ENCODE data around the gene LMNB1.

LMNB1 gene

DNA sequence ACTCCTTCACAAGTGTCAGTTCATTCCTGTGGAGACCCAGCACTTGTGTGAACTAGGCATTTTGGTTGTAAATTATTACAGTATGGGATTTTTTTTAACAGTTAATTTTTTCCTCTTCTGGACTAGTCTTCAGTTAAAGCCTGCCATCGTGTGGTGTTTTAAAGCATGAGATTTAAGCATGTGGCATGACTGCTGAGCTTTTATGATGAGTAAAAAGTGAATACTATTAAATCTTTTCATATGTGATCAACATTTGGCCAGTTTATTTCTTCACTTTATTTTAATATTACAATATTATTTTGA is 25.0 kb downstream of the LMNB1 start:
- WGBS, 2 donors (ENCODE audit: extremely low coverage in 2 of 2, insufficient read length in 2 of 2, insufficient replicate concordance in 1 of 2): no CpG with 5 or more reads among the region's 1 CpG
- H2AFZ ChIP-seq (ENCODE audit: low read length): no peak overlapping the region
- H2BK15ac ChIP-seq (ENCODE audit: low read length): no peak overlapping the region
- no peaks in the 10 kb centered on the region for H3K4me1 ChIP-seq (ENCODE audit: control insufficient read depth in 2 of 2, insufficient read depth in 1 of 2, low read depth in 1 of 2, low read length in 2 of 2)
- no peak overlapping the region for H4K8ac ChIP-seq (ENCODE audit: low read depth, low read length)
- H4K91ac ChIP-seq (ENCODE audit: low read depth, low read length, poor library complexity): no peak overlapping the region
- no peak overlapping the region for H2BK5ac ChIP-seq (ENCODE audit: low read length)
- no peak overlapping the region for H2BK12ac ChIP-seq (ENCODE audit: low read length)
- peaks cover 4% of the 10 kb centered on the region for H3K79me1 ChIP-seq (ENCODE audit: low read depth, low read length)
- peaks cover 0 to 6% of the 10 kb centered on the region in 2 donors for H3K9me3 ChIP-seq (replicated peaks in 1 of 2; ENCODE audit: control insufficient read depth in 2 of 2, insufficient read depth in 1 of 2, low read depth in 1 of 2, low read length in 2 of 2)
- no peak overlapping the region for H3K23ac ChIP-seq (ENCODE audit: low read depth, low read length, poor library complexity)
- H3K14ac ChIP-seq (ENCODE audit: low read length): no peak overlapping the region
- no peak overlapping the region for H3K9ac ChIP-seq (ENCODE audit: low read depth, low read length, poor library complexity)
- H3K27ac ChIP-seq (replicated peaks; ENCODE audit: low read length): no peak overlapping the region
- no peak for DNase-seq (ENCODE audit: low spot score)
- no peak overlapping the region for H3K4me3 ChIP-seq (ENCODE audit: low read length in 2 of 2)
- no peak overlapping the region for H2AK5ac ChIP-seq (ENCODE audit: low read depth, low read length)
- no peak overlapping the region for H2BK120ac ChIP-seq (ENCODE audit: low read depth, low read length)
- H3K36me3 ChIP-seq (replicated peaks in 1 of 2; ENCODE audit: control insufficient read depth in 2 of 2, insufficient read depth in 2 of 2, low read length in 2 of 2): peaks cover 8 to 85% of the 10 kb centered on the region in 2 donors
- no peaks in the 10 kb centered on the region for H3K27me3 ChIP-seq (ENCODE audit: control insufficient read depth in 3 of 3, insufficient read depth in 3 of 3, low read depth in 1 of 3, low read length in 3 of 3)
- H3K4me2 ChIP-seq (ENCODE audit: insufficient read depth, low read length, poor library complexity, severe bottlenecking): no peak overlapping the region
- no peak overlapping the region for H3K4ac ChIP-seq (ENCODE audit: low read length)
- H3K18ac ChIP-seq (ENCODE audit: low read length): no peak overlapping the region

DNA sequence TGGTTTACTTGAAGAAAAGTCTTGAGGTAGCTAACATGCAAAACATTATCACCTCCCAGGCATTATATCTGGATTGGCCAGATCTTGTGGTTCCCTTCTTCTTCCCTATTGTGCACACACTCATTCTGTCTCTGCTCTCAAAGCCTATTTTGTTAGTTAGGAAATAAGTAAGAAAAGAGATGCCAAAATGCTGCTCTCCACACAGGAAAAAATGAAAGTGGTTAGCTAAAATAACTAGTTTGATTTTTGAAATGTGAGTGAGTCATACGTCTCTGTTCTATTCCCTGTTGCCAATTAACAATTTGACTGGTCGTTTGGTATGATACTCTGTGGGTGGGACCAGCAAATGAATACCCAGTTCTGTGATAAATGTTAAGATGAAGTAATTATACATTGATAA is 28.1 kb downstream of the LMNB1 start:
- Histone ChIP-seq H2BK12ac (ENCODE audit: low read length) (no peak overlapping the region), H3K27ac (replicated peaks; ENCODE audit: low read length) (no peak overlapping the region), H3K4me2 (ENCODE audit: insufficient read depth, low read length, poor library complexity, severe bottlenecking) (no peak overlapping the region), H3K14ac (ENCODE audit: low read length) (no peak overlapping the region), H3K36me3 (replicated peaks in 1 of 2; ENCODE audit: control insufficient read depth in 2 of 2, insufficient read depth in 2 of 2, low read length in 2 of 2) (peaks cover 9 to 89% of the 10 kb centered on the region in 2 donors), H3K4me1 (ENCODE audit: control insufficient read depth in 2 of 2, insufficient read depth in 1 of 2, low read depth in 1 of 2, low read length in 2 of 2) (no peaks in the 10 kb centered on the region), H4K8ac (ENCODE audit: low read depth, low read length) (no peak overlapping the region), H4K91ac (ENCODE audit: low read depth, low read length, poor library complexity) (no peak overlapping the region), H3K27me3 (ENCODE audit: control insufficient read depth in 3 of 3, insufficient read depth in 3 of 3, low read depth in 1 of 3, low read length in 3 of 3) (no peaks in the 10 kb centered on the region), H2BK5ac (ENCODE audit: low read length) (no peak overlapping the region), H2BK120ac (ENCODE audit: low read depth, low read length) (no peak overlapping the region), H3K9ac (ENCODE audit: low read depth, low read length, poor library complexity) (no peak overlapping the region), H3K18ac (ENCODE audit: low read length) (no peak overlapping the region), H2AK5ac (ENCODE audit: low read depth, low read length) (no peak overlapping the region), H3K4me3 (ENCODE audit: low read length in 2 of 2) (no peak overlapping the region), H3K79me1 (ENCODE audit: low read depth, low read length) (peaks cover 2% of the 10 kb centered on the region), H2BK15ac (ENCODE audit: low read length) (no peak overlapping the region), H3K23ac (ENCODE audit: low read depth, low read length, poor library complexity) (no peak overlapping the region), H3K4ac (ENCODE audit: low read length) (no peak overlapping the region), H3K9me3 (replicated peaks in 1 of 2; ENCODE audit: control insufficient read depth in 2 of 2, insufficient read depth in 1 of 2, low read depth in 1 of 2, low read length in 2 of 2) (peaks cover 0 to 3% of the 10 kb centered on the region in 2 donors), H2AFZ (ENCODE audit: low read length) (no peak overlapping the region)
- WGBS, 2 donors (ENCODE audit: extremely low coverage in 2 of 2, insufficient read length in 2 of 2, insufficient replicate concordance in 1 of 2): no CpG with 5 or more reads among the region's 2 CpGs
- no peak for DNase-seq (ENCODE audit: low spot score)

DNA sequence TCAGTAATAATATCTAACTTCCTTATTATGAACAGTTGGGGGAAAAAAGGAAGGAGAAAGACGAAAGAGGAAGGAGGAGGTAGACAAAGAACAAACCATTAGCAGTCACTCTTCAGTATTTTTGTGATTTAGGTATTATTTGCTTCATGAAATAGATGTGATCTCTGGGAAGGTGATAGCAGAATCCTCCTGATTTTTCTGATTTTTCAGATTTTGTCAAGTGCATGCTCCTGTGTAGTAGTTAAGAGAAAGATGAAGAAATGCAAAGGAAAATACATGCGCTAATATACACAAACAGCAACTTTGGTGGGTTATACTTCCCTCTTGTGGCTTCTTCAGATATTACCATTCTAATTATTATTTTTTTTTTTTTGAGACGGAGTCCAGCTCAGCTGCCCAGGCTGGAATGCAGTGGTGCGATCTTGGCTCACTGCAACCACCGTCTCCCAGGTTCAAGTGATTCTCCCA is 31.6 kb downstream of the LMNB1 start:
- H2BK120ac ChIP-seq (ENCODE audit: low read depth, low read length): no peak overlapping the region
- DNase-seq (ENCODE audit: low spot score): peak; percentile 4
- H3K27me3 ChIP-seq (ENCODE audit: control insufficient read depth in 3 of 3, insufficient read depth in 3 of 3, low read depth in 1 of 3, low read length in 3 of 3): no peaks in the 10 kb centered on the region
- H4K91ac ChIP-seq (ENCODE audit: low read depth, low read length, poor library complexity): no peak overlapping the region
- no peak overlapping the region for H2AK5ac ChIP-seq (ENCODE audit: low read depth, low read length)
- H3K4me3 ChIP-seq (ENCODE audit: low read length in 2 of 2): no peak overlapping the region
- no peak overlapping the region for H3K4ac ChIP-seq (ENCODE audit: low read length)
- H3K4me1 ChIP-seq (ENCODE audit: control insufficient read depth in 2 of 2, insufficient read depth in 1 of 2, low read depth in 1 of 2, low read length in 2 of 2): no peaks in the 10 kb centered on the region
- no peak overlapping the region for H2BK12ac ChIP-seq (ENCODE audit: low read length)
- no peak overlapping the region for H3K14ac ChIP-seq (ENCODE audit: low read length)
- H3K27ac ChIP-seq (replicated peaks; ENCODE audit: low read length): no peak overlapping the region
- no peak overlapping the region for H3K9ac ChIP-seq (ENCODE audit: low read depth, low read length, poor library complexity)
- no peak overlapping the region for H2BK5ac ChIP-seq (ENCODE audit: low read length)
- no peak overlapping the region for H3K18ac ChIP-seq (ENCODE audit: low read length)
- no peak overlapping the region for H2AFZ ChIP-seq (ENCODE audit: low read length)
- H3K36me3 ChIP-seq (replicated peaks in 1 of 2; ENCODE audit: control insufficient read depth in 2 of 2, insufficient read depth in 2 of 2, low read length in 2 of 2): peaks cover 23 to 98% of the 10 kb centered on the region in 2 donors
- no peak overlapping the region for H3K23ac ChIP-seq (ENCODE audit: low read depth, low read length, poor library complexity)
- H3K4me2 ChIP-seq (ENCODE audit: insufficient read depth, low read length, poor library complexity, severe bottlenecking): no peak overlapping the region
- no peak overlapping the region for H4K8ac ChIP-seq (ENCODE audit: low read depth, low read length)
- H2BK15ac ChIP-seq (ENCODE audit: low read length): no peak overlapping the region
- H3K79me1 ChIP-seq (ENCODE audit: low read depth, low read length): peaks cover 2% of the 10 kb centered on the region
- no CpG with 5 or more reads among the region's 5 CpGs for WGBS, 2 donors (ENCODE audit: extremely low coverage in 2 of 2, insufficient read length in 2 of 2, insufficient replicate concordance in 1 of 2)
- H3K9me3 ChIP-seq (replicated peaks in 1 of 2; ENCODE audit: control insufficient read depth in 2 of 2, insufficient read depth in 1 of 2, low read depth in 1 of 2, low read length in 2 of 2): peaks cover 0 to 3% of the 10 kb centered on the region in 2 donors

DNA sequence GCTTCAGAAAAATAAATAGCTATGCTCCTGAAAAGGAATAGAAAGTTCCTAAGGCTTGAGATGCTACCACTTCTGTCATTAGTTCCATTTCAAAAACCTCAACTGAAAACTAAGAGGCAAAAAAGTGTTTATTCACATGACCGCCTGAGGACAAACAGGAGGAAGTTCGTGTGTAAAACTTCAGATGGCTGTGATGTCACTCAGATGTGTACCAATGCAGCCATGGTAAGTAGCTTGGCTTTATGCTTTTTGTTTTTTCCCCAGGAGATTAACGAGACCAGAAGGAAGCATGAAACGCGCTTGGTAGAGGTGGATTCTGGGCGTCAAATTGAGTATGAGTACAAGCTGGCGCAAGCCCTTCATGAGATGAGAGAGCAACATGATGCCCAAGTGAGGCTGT is 33.0 kb downstream of the LMNB1 start:
- no peaks in the 10 kb centered on the region for H3K27me3 ChIP-seq (ENCODE audit: control insufficient read depth in 3 of 3, insufficient read depth in 3 of 3, low read depth in 1 of 3, low read length in 3 of 3)
- no peak overlapping the region for H3K4me2 ChIP-seq (ENCODE audit: insufficient read depth, low read length, poor library complexity, severe bottlenecking)
- no peak overlapping the region for H4K8ac ChIP-seq (ENCODE audit: low read depth, low read length)
- no peak overlapping the region for H3K27ac ChIP-seq (replicated peaks; ENCODE audit: low read length)
- peaks cover 2% of the 10 kb centered on the region for H3K79me1 ChIP-seq (ENCODE audit: low read depth, low read length)
- H3K4me1 ChIP-seq (ENCODE audit: control insufficient read depth in 2 of 2, insufficient read depth in 1 of 2, low read depth in 1 of 2, low read length in 2 of 2): no peaks in the 10 kb centered on the region
- H3K18ac ChIP-seq (ENCODE audit: low read length): no peak overlapping the region
- no peak overlapping the region for H3K9ac ChIP-seq (ENCODE audit: low read depth, low read length, poor library complexity)
- no peak overlapping the region for H2AK5ac ChIP-seq (ENCODE audit: low read depth, low read length)
- H2BK15ac ChIP-seq (ENCODE audit: low read length): no peak overlapping the region
- no peak overlapping the region for H2AFZ ChIP-seq (ENCODE audit: low read length)
- WGBS, 2 donors (ENCODE audit: extremely low coverage in 2 of 2, insufficient read length in 2 of 2, insufficient replicate concordance in 1 of 2): no CpG with 5 or more reads among the region's 7 CpGs
- H3K23ac ChIP-seq (ENCODE audit: low read depth, low read length, poor library complexity): no peak overlapping the region
- peaks cover 27 to 98% of the 10 kb centered on the region in 2 donors for H3K36me3 ChIP-seq (replicated peaks in 1 of 2; ENCODE audit: control insufficient read depth in 2 of 2, insufficient read depth in 2 of 2, low read length in 2 of 2)
- no peak for DNase-seq (ENCODE audit: low spot score)
- H3K14ac ChIP-seq (ENCODE audit: low read length): no peak overlapping the region
- H3K4me3 ChIP-seq (ENCODE audit: low read length in 2 of 2): no peak overlapping the region
- H2BK12ac ChIP-seq (ENCODE audit: low read length): no peak overlapping the region
- no peak overlapping the region for H2BK5ac ChIP-seq (ENCODE audit: low read length)
- no peak overlapping the region for H2BK120ac ChIP-seq (ENCODE audit: low read depth, low read length)
- H4K91ac ChIP-seq (ENCODE audit: low read depth, low read length, poor library complexity): no peak overlapping the region
- peaks cover 0 to 3% of the 10 kb centered on the region in 2 donors for H3K9me3 ChIP-seq (replicated peaks in 1 of 2; ENCODE audit: control insufficient read depth in 2 of 2, insufficient read depth in 1 of 2, low read depth in 1 of 2, low read length in 2 of 2)
- no peak overlapping the region for H3K4ac ChIP-seq (ENCODE audit: low read length)

All from neuronal stem cell (in vitro differentiated cells).